ENCODE results near the gene IL23R.
"Not testable (repeated sequence)": the region's sequence is repeated elsewhere in the genome, so short reads cannot be mapped to it uniquely, and the experiment has no call there.

The IL23R gene

DNA sequence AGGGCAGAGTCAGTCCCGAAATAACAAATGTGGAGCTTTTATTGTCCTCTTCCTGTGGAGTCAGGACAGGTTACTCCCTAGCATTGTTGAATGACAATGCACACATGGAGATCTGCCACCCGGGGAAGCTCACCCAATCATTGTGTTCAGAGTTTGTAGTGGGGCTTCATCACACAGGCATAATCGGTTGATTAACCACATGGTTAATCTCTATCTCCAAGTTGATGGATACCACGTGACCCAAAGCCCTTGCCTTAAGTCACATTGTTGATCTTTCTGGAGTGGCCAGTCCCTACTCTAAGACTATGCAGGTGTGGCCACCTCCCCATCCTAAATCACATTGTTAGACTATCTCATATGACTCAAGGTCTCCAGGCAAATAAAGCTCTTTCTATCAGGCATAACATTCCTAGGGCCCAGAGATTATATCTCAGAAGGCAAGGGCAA is 28.9 kb upstream of the IL23R start:
- no peak overlapping the region for H3K4me3 ChIP-seq (ENCODE audit: low read length)
- no peaks in the 10 kb centered on the region for H3K9me3 ChIP-seq (ENCODE audit: insufficient read depth, low read depth, low read length)
- peaks cover 9% of the 10 kb centered on the region; the same call in 1 of the 2 replicates for H3K4me1 ChIP-seq (ENCODE audit: insufficient read depth, low read length)
- H3K27me3 ChIP-seq (ENCODE audit: insufficient read depth, low read length), result no peaks in the 10 kb centered on the region
- no peak overlapping the region for H3K27ac ChIP-seq (ENCODE audit: low read length)
- H3K9ac ChIP-seq (ENCODE audit: low read depth, low read length), result no peak overlapping the region
- no peaks in the 10 kb centered on the region for H3K36me3 ChIP-seq (ENCODE audit: insufficient read depth, low read depth, low read length)

GRCh38 chr1:67138813-67139499 is 27.3 kb upstream of the IL23R start:
- peaks cover 9% of the 10 kb centered on the region; the same call in 1 of the 2 replicates for H3K4me1 ChIP-seq (ENCODE audit: insufficient read depth, low read length)
- no peak overlapping the region for H3K27ac ChIP-seq (ENCODE audit: low read length)

DNA sequence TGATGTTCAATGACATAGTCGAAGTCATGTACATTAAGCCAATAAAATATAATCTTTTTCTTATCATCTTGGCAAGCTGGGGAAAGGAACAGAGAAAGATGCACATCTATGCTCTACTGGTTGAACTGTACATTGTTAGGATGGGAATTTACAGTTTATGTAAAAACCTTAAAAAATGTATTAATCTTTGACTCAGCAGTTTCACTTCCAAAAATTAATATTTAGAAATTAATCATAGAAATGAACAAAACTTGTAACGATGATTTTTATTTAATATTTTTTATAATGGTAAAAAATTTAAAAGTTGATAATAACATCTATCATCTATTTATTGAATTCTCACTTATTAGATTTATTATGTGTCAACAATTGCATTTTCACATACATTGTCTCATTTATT is 25.8 kb upstream of the IL23R start:
- H3K4me3 ChIP-seq (ENCODE audit: low read length), result no peak overlapping the region
- no peak overlapping the region for H3K9ac ChIP-seq (ENCODE audit: low read depth, low read length)
- H3K27me3 ChIP-seq (ENCODE audit: insufficient read depth, low read length), result no peaks in the 10 kb centered on the region
- H3K9me3 ChIP-seq (ENCODE audit: insufficient read depth, low read depth, low read length), result no peaks in the 10 kb centered on the region
- H3K27ac ChIP-seq (ENCODE audit: low read length), result no peak overlapping the region
- peaks cover 9% of the 10 kb centered on the region; the same call in 1 of the 2 replicates for H3K4me1 ChIP-seq (ENCODE audit: insufficient read depth, low read length)
- no peaks in the 10 kb centered on the region for H3K36me3 ChIP-seq (ENCODE audit: insufficient read depth, low read depth, low read length)

More at GRCh38 chr1:67138813-67139499, 27.3 kb upstream of the IL23R start:
- no peaks in the 10 kb centered on the region for H3K9me3 ChIP-seq (ENCODE audit: insufficient read depth, low read depth, low read length)
- no peaks in the 10 kb centered on the region for H3K36me3 ChIP-seq (ENCODE audit: insufficient read depth, low read depth, low read length)
- no peak overlapping the region for H3K4me3 ChIP-seq (ENCODE audit: low read length)
- H3K27me3 ChIP-seq (ENCODE audit: insufficient read depth, low read length), result no peaks in the 10 kb centered on the region
- H3K9ac ChIP-seq (ENCODE audit: low read depth, low read length), result no peak overlapping the region

DNA sequence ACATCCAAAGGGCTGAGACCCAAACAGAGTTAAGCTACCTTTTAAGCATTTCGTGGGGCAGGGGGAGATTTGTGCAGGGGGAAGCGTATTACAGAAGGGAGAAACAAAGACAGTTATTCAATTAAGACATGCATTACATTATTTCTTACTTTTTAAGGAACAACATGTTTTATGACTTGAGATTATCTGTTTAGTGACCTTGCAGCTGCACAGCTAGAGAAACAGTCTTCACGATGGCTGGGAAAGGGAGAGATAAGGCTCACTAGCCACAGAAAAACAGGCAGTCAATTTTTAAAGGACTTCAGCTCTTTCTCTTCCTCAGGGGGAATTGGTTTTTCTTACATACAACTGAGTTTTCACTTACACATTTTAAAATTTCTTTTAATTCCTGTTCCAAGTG is 24.4 kb upstream of the IL23R start:
- not testable (repeated sequence) for H3K27ac ChIP-seq (ENCODE audit: low read length); H3K27me3 ChIP-seq (ENCODE audit: insufficient read depth, low read length); H3K4me1 ChIP-seq (ENCODE audit: insufficient read depth, low read length); H3K4me3 ChIP-seq (ENCODE audit: low read length); H3K9ac ChIP-seq (ENCODE audit: low read depth, low read length); H3K36me3 ChIP-seq (ENCODE audit: insufficient read depth, low read depth, low read length); H3K9me3 ChIP-seq (ENCODE audit: insufficient read depth, low read depth, low read length)

GRCh38 chr1:67142931-67143330 is 23.3 kb upstream of the IL23R start:
- Histone ChIP-seq H3K9ac (ENCODE audit: low read depth, low read length) (no peak overlapping the region), H3K4me1 (ENCODE audit: insufficient read depth, low read length) (no peaks in the 10 kb centered on the region), H3K27me3 (ENCODE audit: insufficient read depth, low read length) (no peaks in the 10 kb centered on the region), H3K9me3 (ENCODE audit: insufficient read depth, low read depth, low read length) (no peaks in the 10 kb centered on the region), H3K4me3 (ENCODE audit: low read length) (no peak overlapping the region), H3K36me3 (ENCODE audit: insufficient read depth, low read depth, low read length) (no peaks in the 10 kb centered on the region), H3K27ac (ENCODE audit: low read length) (no peak overlapping the region)

DNA sequence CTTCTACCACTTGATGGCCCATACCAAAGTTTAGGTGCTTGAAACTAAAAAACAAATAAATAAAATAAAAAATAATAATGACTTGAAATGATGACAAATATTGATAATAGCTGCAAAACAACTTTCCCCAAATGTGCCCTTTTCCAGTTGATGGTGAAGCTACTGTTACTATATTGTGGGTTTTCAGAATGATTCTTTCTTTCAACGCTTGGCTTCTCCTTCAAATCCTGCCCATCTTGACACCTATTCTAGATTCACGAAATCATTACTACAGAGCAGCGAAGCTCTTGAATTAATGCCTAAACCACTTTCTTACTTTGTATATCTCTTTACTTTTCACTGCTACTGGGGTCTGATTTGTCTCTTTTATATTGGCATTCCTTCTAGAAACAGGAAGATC is 22.3 kb upstream of the IL23R start:
- no peaks in the 10 kb centered on the region for H3K27me3 ChIP-seq (ENCODE audit: insufficient read depth, low read length)
- no peaks in the 10 kb centered on the region for H3K36me3 ChIP-seq (ENCODE audit: insufficient read depth, low read depth, low read length)
- H3K9ac ChIP-seq (ENCODE audit: low read depth, low read length), result no peak overlapping the region
- no peak overlapping the region for H3K27ac ChIP-seq (ENCODE audit: low read length)
- no peaks in the 10 kb centered on the region for H3K9me3 ChIP-seq (ENCODE audit: insufficient read depth, low read depth, low read length)
- H3K4me3 ChIP-seq (ENCODE audit: low read length), result no peak overlapping the region
- no peaks in the 10 kb centered on the region for H3K4me1 ChIP-seq (ENCODE audit: insufficient read depth, low read length)

DNA sequence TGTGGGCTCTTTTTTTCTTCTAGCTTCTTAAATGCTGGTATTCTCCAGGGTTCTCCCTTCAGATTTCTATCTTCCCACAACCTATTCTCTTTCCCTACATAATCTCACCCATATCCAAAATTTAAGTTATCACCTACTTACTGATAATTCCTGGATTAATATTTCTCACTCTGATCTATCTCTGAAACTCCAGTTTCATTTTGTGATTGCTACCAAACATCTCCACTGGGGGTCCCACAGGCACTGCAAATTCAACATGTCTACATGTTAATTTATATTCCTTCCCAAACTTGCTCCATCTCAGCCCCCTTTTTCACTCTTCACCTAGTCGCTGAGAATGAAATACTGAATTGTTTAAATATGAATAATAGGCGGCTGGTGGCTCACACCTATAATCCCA is 21.6 kb upstream of the IL23R start:
- Histone ChIP-seq H3K27ac (ENCODE audit: low read length) (no peak overlapping the region), H3K4me3 (ENCODE audit: low read length) (no peak overlapping the region), H3K9ac (ENCODE audit: low read depth, low read length) (no peak overlapping the region), H3K27me3 (ENCODE audit: insufficient read depth, low read length) (no peaks in the 10 kb centered on the region), H3K9me3 (ENCODE audit: insufficient read depth, low read depth, low read length) (no peaks in the 10 kb centered on the region), H3K36me3 (ENCODE audit: insufficient read depth, low read depth, low read length) (no peaks in the 10 kb centered on the region), H3K4me1 (ENCODE audit: insufficient read depth, low read length) (no peaks in the 10 kb centered on the region)

DNA sequence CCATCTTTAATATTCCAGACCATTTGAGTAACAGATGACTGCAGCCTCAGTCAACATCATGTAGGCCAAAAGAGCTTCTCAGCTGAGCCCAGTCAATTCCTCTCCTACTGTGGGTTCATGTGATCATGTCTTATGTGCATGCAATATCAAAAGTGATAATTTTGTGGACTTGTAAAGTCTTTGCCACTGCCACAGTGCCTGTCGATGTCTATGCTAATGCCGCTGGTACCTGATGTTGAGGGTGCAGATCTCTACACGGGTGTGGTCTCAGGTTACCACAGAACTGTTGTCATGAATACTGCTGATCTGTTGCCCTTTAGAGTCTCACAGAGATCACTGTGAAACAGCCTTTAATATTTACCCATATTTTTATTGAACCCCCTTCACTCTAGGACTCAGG is 20.2 kb upstream of the IL23R start:
- Histone ChIP-seq H3K36me3 (ENCODE audit: insufficient read depth, low read depth, low read length) (no peaks in the 10 kb centered on the region), H3K27ac (ENCODE audit: low read length) (no peak overlapping the region), H3K4me3 (ENCODE audit: low read length) (no peak overlapping the region), H3K9ac (ENCODE audit: low read depth, low read length) (no peak overlapping the region), H3K4me1 (ENCODE audit: insufficient read depth, low read length) (no peaks in the 10 kb centered on the region), H3K9me3 (ENCODE audit: insufficient read depth, low read depth, low read length) (no peaks in the 10 kb centered on the region), H3K27me3 (ENCODE audit: insufficient read depth, low read length) (no peaks in the 10 kb centered on the region)

DNA sequence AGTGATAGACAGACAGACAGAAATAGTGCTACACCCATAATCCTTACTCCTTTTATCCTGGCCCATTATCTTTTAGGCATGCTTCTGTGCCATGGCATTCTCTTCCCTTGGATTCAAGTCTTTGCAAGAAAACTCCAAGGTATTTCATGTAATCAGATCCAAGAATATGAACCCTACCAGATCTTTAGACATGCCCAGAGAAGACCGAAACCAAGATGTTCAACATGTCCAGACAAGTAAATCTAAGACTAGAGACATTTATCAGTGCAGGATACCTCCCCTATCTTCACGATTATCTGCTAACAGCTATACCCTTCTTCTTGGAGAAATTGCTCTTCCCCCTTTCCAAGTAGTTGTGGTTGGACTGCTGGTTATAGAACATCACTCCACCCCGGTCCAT is 19.7 kb upstream of the IL23R start:
- Histone ChIP-seq H3K27me3 (ENCODE audit: insufficient read depth, low read length) (no peaks in the 10 kb centered on the region), H3K4me1 (ENCODE audit: insufficient read depth, low read length) (no peaks in the 10 kb centered on the region), H3K9ac (ENCODE audit: low read depth, low read length) (no peak overlapping the region)

DNA sequence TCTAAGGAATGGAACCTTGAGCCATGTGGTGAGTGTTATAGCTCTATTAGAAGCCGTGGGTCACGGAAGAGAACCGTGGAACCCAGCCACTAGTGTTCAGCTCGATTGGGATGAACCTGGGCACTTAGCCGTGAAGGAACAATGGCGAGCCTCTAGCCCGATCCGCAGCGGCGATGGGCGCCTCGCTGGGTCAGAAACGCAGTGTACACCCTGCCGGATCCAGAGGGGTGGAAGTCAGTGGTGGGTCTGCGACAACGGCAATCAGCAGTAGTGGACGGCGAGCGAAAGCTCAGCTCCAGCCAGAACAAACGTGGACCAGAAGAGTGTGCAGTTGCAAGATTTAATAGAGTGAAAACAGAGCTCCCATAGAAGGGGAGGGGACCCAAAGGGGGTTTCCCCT is 18.3 kb upstream of the IL23R start:
- not testable (repeated sequence) for H3K36me3 ChIP-seq (ENCODE audit: insufficient read depth, low read depth, low read length); H3K27ac ChIP-seq (ENCODE audit: low read length); H3K4me3 ChIP-seq (ENCODE audit: low read length); H3K27me3 ChIP-seq (ENCODE audit: insufficient read depth, low read length); H3K4me1 ChIP-seq (ENCODE audit: insufficient read depth, low read length); H3K9ac ChIP-seq (ENCODE audit: low read depth, low read length); H3K9me3 ChIP-seq (ENCODE audit: insufficient read depth, low read depth, low read length)

More for the DNA sequence above, 19.7 kb upstream of the IL23R start:
- Histone ChIP-seq H3K4me3 (ENCODE audit: low read length) (no peak overlapping the region), H3K9me3 (ENCODE audit: insufficient read depth, low read depth, low read length) (no peaks in the 10 kb centered on the region), H3K36me3 (ENCODE audit: insufficient read depth, low read depth, low read length) (no peaks in the 10 kb centered on the region), H3K27ac (ENCODE audit: low read length) (no peak overlapping the region)

- H3K36me3 ChIP-seq (ENCODE audit: insufficient read depth, low read depth, low read length), result no peaks in the 10 kb centered on the region
- H3K27me3 ChIP-seq (ENCODE audit: insufficient read depth, low read length), result no peaks in the 10 kb centered on the region
- no peaks in the 10 kb centered on the region for H3K9me3 ChIP-seq (ENCODE audit: insufficient read depth, low read depth, low read length)
- H3K4me3 ChIP-seq (ENCODE audit: low read length), result no peak overlapping the region
- no peak overlapping the region for H3K27ac ChIP-seq (ENCODE audit: low read length)
- H3K9ac ChIP-seq (ENCODE audit: low read depth, low read length), result no peak overlapping the region
- H3K4me1 ChIP-seq (ENCODE audit: insufficient read depth, low read length), result no peaks in the 10 kb centered on the region
Measured at GRCh38 chr1:67148516-67149178, 17.6 kb upstream of the IL23R start.

DNA sequence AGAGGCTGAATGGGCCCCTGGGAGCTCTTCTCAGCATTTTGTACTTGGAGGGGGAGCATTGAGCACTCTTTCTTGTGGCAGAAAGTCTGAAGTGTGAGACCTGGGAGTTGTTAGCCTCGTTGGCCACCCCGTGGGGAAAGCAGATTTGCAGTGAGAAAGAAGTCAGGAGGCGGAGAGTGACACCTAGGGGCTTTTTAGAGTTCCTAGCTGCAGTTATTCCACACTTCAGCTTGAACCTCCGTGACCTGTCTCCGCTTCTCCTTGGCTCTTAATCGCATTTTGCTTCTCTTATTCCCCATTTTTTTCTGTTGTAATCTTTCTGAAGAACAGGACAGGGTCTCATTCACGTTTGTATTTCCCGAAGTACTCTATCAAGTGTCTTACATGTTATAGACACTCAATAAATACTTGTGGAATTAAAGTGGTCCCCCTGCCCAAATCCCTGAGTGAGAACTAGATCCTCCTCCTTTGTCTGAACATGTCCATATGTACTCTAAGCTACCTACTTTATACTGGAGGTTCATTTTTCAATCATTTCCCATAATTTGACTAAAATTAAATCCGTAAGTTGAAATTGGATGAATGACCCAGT is 17.0 kb upstream of the IL23R start:
- no peak overlapping the region for H3K4me3 ChIP-seq (ENCODE audit: low read length)
- H3K4me1 ChIP-seq (ENCODE audit: insufficient read depth, low read length), result no peaks in the 10 kb centered on the region
- H3K27me3 ChIP-seq (ENCODE audit: insufficient read depth, low read length), result no peaks in the 10 kb centered on the region
- no peaks in the 10 kb centered on the region for H3K36me3 ChIP-seq (ENCODE audit: insufficient read depth, low read depth, low read length)
- H3K27ac ChIP-seq (ENCODE audit: low read length), result no peak overlapping the region
- no peaks in the 10 kb centered on the region for H3K9me3 ChIP-seq (ENCODE audit: insufficient read depth, low read depth, low read length)
- H3K9ac ChIP-seq (ENCODE audit: low read depth, low read length), result no peak overlapping the region
